ENCODE measurements around the gene RCBTB2.

RCBTB2 gene

DNA sequence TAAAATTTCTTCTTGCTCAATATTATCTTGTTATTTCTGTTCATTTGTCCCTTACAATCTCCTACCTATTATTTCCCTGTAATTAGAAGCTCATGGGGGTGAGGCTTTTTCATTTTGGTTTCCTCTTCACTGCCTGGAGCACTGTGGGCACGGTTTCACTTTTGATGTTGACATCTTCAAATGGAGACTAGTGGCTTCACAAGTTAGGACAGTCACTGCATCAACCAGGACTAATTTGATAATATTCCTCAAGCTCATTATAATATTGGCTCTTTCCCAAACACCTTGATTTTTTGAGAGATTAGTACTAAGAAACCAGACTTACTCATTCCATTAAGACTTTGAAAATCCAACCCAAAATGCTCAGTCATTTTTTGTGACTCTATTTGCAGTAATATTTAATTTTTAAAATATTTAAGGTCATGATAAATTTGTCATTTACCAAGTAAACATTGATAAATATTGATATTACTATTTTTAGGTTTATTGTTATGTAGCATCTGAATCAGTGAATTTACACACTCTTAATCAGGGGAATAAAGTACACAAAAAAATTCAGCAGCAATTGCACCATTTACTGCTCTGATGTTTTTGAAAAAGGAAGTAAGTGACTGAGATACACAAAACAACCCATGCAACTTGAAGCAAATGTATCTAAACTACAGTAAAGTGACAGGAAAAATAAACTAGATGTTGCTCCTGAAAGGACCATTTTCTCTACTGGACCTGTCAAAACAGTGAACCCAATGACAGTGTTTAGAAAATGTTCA lies 28.8 kb upstream of the RCBTB2 start:
- Histone ChIP-seq H3F3A (ENCODE audit: control insufficient read depth, insufficient read depth) (peaks cover 12% of the 10 kb centered on the region), H3K36me3 (ENCODE audit: control insufficient read depth, low read length) (no peaks in the 10 kb centered on the region), H3K9me3 (ENCODE audit: control insufficient read depth, insufficient read depth, low read length) (0 out of 2 replicates have a peak, but pooled peaks cover 3% of the 10 kb centered on the region), H3K4me3 (ENCODE audit: low read length) (peak overlapping the region; percentile 51), H3K4me1 (ENCODE audit: control insufficient read depth, low read length) (peaks cover 40% of the 10 kb centered on the region), H3K27ac (ENCODE audit: low read depth, low read length) (peak overlapping the region; percentile 61), H3K9me2 (replicated peaks; ENCODE audit: control insufficient read depth, low read length) (no peaks in the 10 kb centered on the region), H3K79me2 (ENCODE audit: control insufficient read depth, low read length) (no peaks in the 10 kb centered on the region), H3K27me3 (ENCODE audit: control insufficient read depth, low read length) (no peaks in the 10 kb centered on the region), H4K20me1 (ENCODE audit: control insufficient read depth, insufficient read depth, low read depth, low read length) (no peaks in the 10 kb centered on the region), H3K4me2 (ENCODE audit: low read length) (peak overlapping the region; percentile 71)
- TF ChIP-seq CTCF (IDR thresholded peaks at IDR 0.05; ENCODE audit: low read depth, low read length, poor library complexity, severe bottlenecking) (no peak), EZH2phosphoT487 (IDR thresholded peaks at IDR 0.05; ENCODE audit: borderline replicate concordance, low read length) (no peak)

- no peaks in the 10 kb centered on the region for H4K20me1 ChIP-seq (ENCODE audit: control insufficient read depth, insufficient read depth, low read depth, low read length)
- no peaks in the 10 kb centered on the region for H3K9me2 ChIP-seq (replicated peaks; ENCODE audit: control insufficient read depth, low read length)
- no peaks in the 10 kb centered on the region for H3K27me3 ChIP-seq (ENCODE audit: control insufficient read depth, low read length)
- no peaks in the 10 kb centered on the region for H3K36me3 ChIP-seq (ENCODE audit: control insufficient read depth, low read length)
- TF ChIP-seq EZH2phosphoT487 (IDR thresholded peaks at IDR 0.05; ENCODE audit: borderline replicate concordance, low read length) (no peak), CTCF (IDR thresholded peaks at IDR 0.05; ENCODE audit: low read depth, low read length, poor library complexity, severe bottlenecking) (no peak)
- H3K4me1 ChIP-seq (ENCODE audit: control insufficient read depth, low read length) = peaks cover 40% of the 10 kb centered on the region
- peak overlapping the region; percentile 38 for H3K4me3 ChIP-seq (ENCODE audit: low read length)
- H3K9me3 ChIP-seq (ENCODE audit: control insufficient read depth, insufficient read depth, low read length) = peaks cover 4% of the 10 kb centered on the region; the same call in 1 of the 2 replicates
- no peaks in the 10 kb centered on the region for H3K79me2 ChIP-seq (ENCODE audit: control insufficient read depth, low read length)
- peak overlapping the region; percentile 71 for H3K4me2 ChIP-seq (ENCODE audit: low read length)
- H3K27ac ChIP-seq (ENCODE audit: low read depth, low read length) = no peak overlapping the region
- H3F3A ChIP-seq (ENCODE audit: control insufficient read depth, insufficient read depth) = peaks cover 12% of the 10 kb centered on the region
Measured at GRCh38 chr13:48560657-48561337, 27.9 kb upstream of the RCBTB2 start.

- Histone ChIP-seq H3K27me3 (ENCODE audit: control insufficient read depth, low read length) (no peaks in the 10 kb centered on the region), H3K4me2 (ENCODE audit: low read length) (no peak overlapping the region), H3F3A (ENCODE audit: control insufficient read depth, insufficient read depth) (peaks cover 12% of the 10 kb centered on the region), H3K79me2 (ENCODE audit: control insufficient read depth, low read length) (no peaks in the 10 kb centered on the region), H3K4me1 (ENCODE audit: control insufficient read depth, low read length) (peaks cover 39% of the 10 kb centered on the region), H3K9me3 (ENCODE audit: control insufficient read depth, insufficient read depth, low read length) (peaks cover 9% of the 10 kb centered on the region; the same call in 1 of the 2 replicates), H3K27ac (ENCODE audit: low read depth, low read length) (no peak overlapping the region), H3K4me3 (ENCODE audit: low read length) (no peak overlapping the region), H3K36me3 (ENCODE audit: control insufficient read depth, low read length) (no peaks in the 10 kb centered on the region), H4K20me1 (ENCODE audit: control insufficient read depth, insufficient read depth, low read depth, low read length) (no peaks in the 10 kb centered on the region), H3K9me2 (replicated peaks; ENCODE audit: control insufficient read depth, low read length) (no peaks in the 10 kb centered on the region)
- TF ChIP-seq EZH2phosphoT487 (IDR thresholded peaks at IDR 0.05; ENCODE audit: borderline replicate concordance, low read length) = no peak
- TF ChIP-seq CTCF (IDR thresholded peaks at IDR 0.05; ENCODE audit: low read depth, low read length, poor library complexity, severe bottlenecking) = no peak
Measured at GRCh38 chr13:48559638-48560320, 26.9 kb upstream of the RCBTB2 start.

All from DOHH2 (cell line).